OCI-LY7 (cell line): ENCODE measurements around the gene PLCD4. TPM values are rescaled to one million over a fixed set of nuclear protein-coding genes. Genes with fewer than 3 reads are reported as not detected.

ENCODE experiments used
- BruUV-seq: library from RNA; stranded (reverse); fragments of 400-500 nt; replicated peaks from 2 replicates; lab custom pipeline; 2021; lab: Mats Ljungman, UMichigan
- CTCF ChIA-PET: fragments of 300-600 bp; sonication (Branson Sonifier 250); formaldehyde crosslinking; loops from one replicate; lab custom pipeline; 2022; ENCODE audit warnings: antibody characterized with exemption; ENCODE audit not compliant: unreplicated experiment; lab: Charles Lee
- POLR2A ChIA-PET: fragments of 300-600 bp; sonication (Branson Sonifier 250); formaldehyde crosslinking; loops from one replicate; lab custom pipeline; 2022; ENCODE audit warnings: antibody characterized with exemption; lab: Charles Lee
- DNase-seq: peaks from one replicate; pipeline ENCODE4 v3.0.0-alpha.2; 2015; ENCODE audit warnings: low spot score
- H2AFZ ChIP-seq: fragments of 200-600 bp; sonication (generic), shearing (Covaris generic); 2 replicates; pipeline ENCODE4 v1.6.1; 2014; ENCODE audit warnings: mild to moderate bottlenecking, antibody characterized with exemption, low read length, moderate library complexity
- H3K27ac ChIP-seq: fragments of 200-600 bp; sonication (generic); 2 replicates; pipeline ENCODE4 v1.5.1; 2014; ENCODE audit warnings: mixed run types, low read depth, mild to moderate bottlenecking, moderate library complexity, low read length, inconsistent platforms; ENCODE audit not compliant: poor library complexity, severe bottlenecking
- H3K36me3 ChIP-seq: fragments of 200-600 bp; sonication (generic); 2 replicates; pipeline ENCODE4 v1.6.1; 2014; ENCODE audit warnings: mild to moderate bottlenecking, antibody characterized with exemption, low read length, moderate library complexity, mixed read lengths; ENCODE audit not compliant: insufficient read depth
- H3K4me1 ChIP-seq: fragments of 200-600 bp; sonication (generic); 2 replicates; pipeline ENCODE4 v1.5.1; 2014; ENCODE audit warnings: mild to moderate bottlenecking, low read length; ENCODE audit not compliant: insufficient read depth, poor library complexity, severe bottlenecking
- H3K4me2 ChIP-seq: fragments of 200-600 bp; sonication (generic); 2 replicates; pipeline ENCODE4 v1.6.1; 2014; ENCODE audit warnings: mild to moderate bottlenecking, low read length
- H3K4me3 ChIP-seq: fragments of 200-600 bp; sonication (generic); 2 replicates; pipeline ENCODE4 v1.5.1; 2014; ENCODE audit warnings: mild to moderate bottlenecking, low read depth, low read length; ENCODE audit not compliant: poor library complexity, severe bottlenecking
- H3K79me2 ChIP-seq: fragments of 200-600 bp; sonication (generic); 2 replicates; pipeline ENCODE4 v1.6.1; 2016; ENCODE audit warnings: low read depth, mild to moderate bottlenecking, low read length, moderate library complexity, mixed read lengths; ENCODE audit not compliant: insufficient read depth
- H3K9me2 ChIP-seq: fragments of 200-600 bp; sonication (generic); 2 replicates; pipeline ENCODE4 v1.6.1; 2016; ENCODE audit warnings: mild to moderate bottlenecking, low read length, mixed read lengths; ENCODE audit not compliant: insufficient read depth
- H3K9me3 ChIP-seq: fragments of 200-600 bp; sonication (generic); 2 replicates; pipeline ENCODE4 v1.6.1; 2014; ENCODE audit warnings: mild to moderate bottlenecking, mixed run types, low read length, mixed read lengths
- H4K20me1 ChIP-seq: fragments of 200-600 bp; sonication (generic); 2 replicates; pipeline ENCODE4 v1.6.1; 2014; ENCODE audit warnings: mild to moderate bottlenecking, antibody characterized with exemption, low read length, moderate library complexity, mixed read lengths; ENCODE audit not compliant: insufficient read depth
- EZH2phosphoT487 ChIP-seq: fragments of 200-600 bp; sonication (generic); IDR thresholded peaks from 2 replicates; pipeline ENCODE4 v1.6.1; 2018; ENCODE audit warnings: low read depth, borderline replicate concordance, mild to moderate bottlenecking, mixed run types, antibody characterized with exemption, low read length, moderate library complexity, mixed read lengths
- intact Hi-C: fragments of 100-400 bp; cut with micrococcal nuclease; formaldehyde crosslinking; loops from one replicate; pipeline ENCODE4 v1.10.0; 2022; ENCODE audit not compliant: unreplicated experiment
- total RNA-seq, 2 experiments: library from RNA; depleted of rRNA in 1 of 2; stranded (reverse); fragments of >200 nt in 1 of 2; shearing (Covaris generic) in 1 of 2; gene quantifications; 2 replicates each; pipeline ENCODE4 v1.2.3, GENCODE V29; 2014 to 2022
- TF ChIP-seq, protein P1 (sequence below): fragments of 200-600 bp; sonication (generic); conservative IDR thresholded peaks from 2 replicates; pipeline ENCODE4 v1.5.1; 2014; ENCODE audit warnings: mild to moderate bottlenecking, antibody characterized with exemption, low read length, moderate library complexity, mixed read lengths

PLCD4 gene
- total RNA-seq, 2 experiments from 2014 or later, result 0.25 to 0.48 TPM

DNA sequence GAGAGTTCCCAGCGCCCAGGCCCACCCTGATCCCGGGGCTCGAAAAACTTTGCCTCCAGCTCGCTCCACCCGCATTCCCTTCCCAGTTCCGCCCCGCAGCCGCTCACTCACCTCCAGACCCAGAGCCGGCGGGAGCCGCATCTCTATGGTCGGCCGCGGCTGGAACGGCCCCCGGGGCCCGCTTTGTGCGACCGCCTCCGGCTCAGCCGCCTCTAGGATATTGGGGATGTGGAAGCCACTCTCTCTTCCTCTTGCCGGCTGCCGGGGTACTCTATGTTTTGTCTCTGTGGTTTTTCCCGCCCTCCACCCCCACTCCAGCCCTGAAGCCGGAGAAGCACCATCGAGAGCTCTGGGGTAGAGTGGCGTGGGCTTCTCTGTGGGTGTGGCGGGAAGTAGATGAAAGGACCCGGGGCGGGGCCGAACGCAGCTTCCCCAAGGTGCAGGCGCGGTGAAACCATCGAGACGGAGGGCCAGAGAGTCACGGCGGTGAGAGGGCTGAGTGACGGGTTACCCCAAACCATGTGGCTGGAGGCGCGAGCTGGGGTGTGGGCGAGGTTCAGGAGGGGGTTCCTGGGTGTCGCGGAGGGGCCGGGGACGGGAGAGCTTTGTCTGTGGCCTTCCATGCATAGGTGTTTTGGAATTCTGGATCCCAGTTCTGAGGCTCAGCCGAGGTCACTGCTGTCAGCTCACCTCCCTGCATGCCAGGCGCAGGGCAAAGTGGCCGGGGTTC is 51.7 kb downstream of the PLCD4 start, which contains the start of the genes BCS1L and ZNF142:
Gene BCS1L (plus strand): TSS at position 426 of the 730 bp plus-strand sequence. CDS start 1,305 bp downstream, outside the sequence.
Gene ZNF142 (minus strand): TSS at position 366 of the 730 bp plus-strand sequence. CDS start 3,194 bp downstream, outside the sequence.
- Histone ChIP-seq H4K20me1 (peaks cover 5% of the 10 kb centered on the region; the same call in 1 of the 2 replicates), H3K4me1 (peaks cover 17% of the 10 kb centered on the region), H3K4me2 (peak within 1 kb of the TSS; percentile 81), H3K9me2 (no peaks in the 10 kb centered on the region), H3K4me3 (peak within 1 kb of the TSS; percentile 87), H3K9me3 (no peaks in the 10 kb centered on the region), H3K27ac (peak within 1 kb of the TSS; percentile 55), H2AFZ (peak within 1 kb of the TSS; percentile 80), H3K79me2 (peaks cover 48% of the 10 kb centered on the region), H3K36me3 (peaks cover 77% of the 10 kb centered on the region)
- intact Hi-C loops, result loop anchor here (1.0 to 5.0 kb wide), 4 partner anchors 12 to 188 kb away; partner anchors contain the start of genes CNOT9, TTLL4 and USP37
- no TSS peak for BruUV-seq
- TF ChIP-seq, protein P1, sequence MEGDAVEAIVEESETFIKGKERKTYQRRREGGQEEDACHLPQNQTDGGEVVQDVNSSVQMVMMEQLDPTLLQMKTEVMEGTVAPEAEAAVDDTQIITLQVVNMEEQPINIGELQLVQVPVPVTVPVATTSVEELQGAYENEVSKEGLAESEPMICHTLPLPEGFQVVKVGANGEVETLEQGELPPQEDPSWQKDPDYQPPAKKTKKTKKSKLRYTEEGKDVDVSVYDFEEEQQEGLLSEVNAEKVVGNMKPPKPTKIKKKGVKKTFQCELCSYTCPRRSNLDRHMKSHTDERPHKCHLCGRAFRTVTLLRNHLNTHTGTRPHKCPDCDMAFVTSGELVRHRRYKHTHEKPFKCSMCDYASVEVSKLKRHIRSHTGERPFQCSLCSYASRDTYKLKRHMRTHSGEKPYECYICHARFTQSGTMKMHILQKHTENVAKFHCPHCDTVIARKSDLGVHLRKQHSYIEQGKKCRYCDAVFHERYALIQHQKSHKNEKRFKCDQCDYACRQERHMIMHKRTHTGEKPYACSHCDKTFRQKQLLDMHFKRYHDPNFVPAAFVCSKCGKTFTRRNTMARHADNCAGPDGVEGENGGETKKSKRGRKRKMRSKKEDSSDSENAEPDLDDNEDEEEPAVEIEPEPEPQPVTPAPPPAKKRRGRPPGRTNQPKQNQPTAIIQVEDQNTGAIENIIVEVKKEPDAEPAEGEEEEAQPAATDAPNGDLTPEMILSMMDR, result no peak
- TF ChIP-seq EZH2phosphoT487, result no peak
- peak; percentile 93 for DNase-seq
- ChIA-PET CTCF (interaction anchor here (0.6 to 2.1 kb wide), 11 partner anchors 8 to 579 kb away, joined by 3 to 16 read pairs (median 8); partner anchors contain the start of genes RNF25, STK36 and USP37), POLR2A (interaction anchor here (0.6 to 5.4 kb wide), 13 partner anchors 11 to 622 kb away, joined by 3 to 55 read pairs (median 3); partner anchors contain the start of genes RNF25 and STK36)

DNA sequence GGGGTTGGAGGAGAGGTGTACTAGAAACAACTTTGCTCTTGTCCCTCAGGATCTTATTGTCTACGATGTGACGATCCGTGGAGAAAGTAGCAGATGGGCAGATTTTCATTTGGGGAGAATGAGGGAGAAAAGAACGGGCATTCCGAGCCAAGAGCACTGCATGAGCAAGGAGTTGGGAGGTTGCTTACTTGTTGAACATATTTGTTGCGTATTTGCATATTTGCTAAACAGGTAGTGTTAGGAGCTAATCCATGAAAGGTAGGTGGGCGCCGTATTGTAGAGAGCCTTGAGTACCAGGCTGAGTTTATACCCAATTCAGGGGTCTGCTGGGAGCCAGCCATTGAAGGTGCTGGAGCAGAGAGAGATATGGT is 52.3 kb downstream of the PLCD4 start:
- BruUV-seq, result TSS peak; percentile 83
- H3K79me2 ChIP-seq, result peaks cover 45% of the 10 kb centered on the region
- ChIA-PET CTCF (interaction anchor here (0.6 to 2.1 kb wide), 9 partner anchors 9 to 580 kb away, joined by 3 to 16 read pairs (median 12); partner anchors contain the start of genes RNF25, STK36 and USP37), POLR2A (interaction anchor here (0.5 to 5.4 kb wide), 12 partner anchors 11 to 610 kb away, joined by 3 to 55 read pairs (median 4); partner anchors contain the start of genes RNF25 and STK36)
- peak overlapping the region; percentile 14 for H3K27ac ChIP-seq
- intact Hi-C loops, result loop anchor here (1.0 to 5.0 kb wide), 4 partner anchors 11 to 187 kb away; partner anchors contain the start of genes CNOT9, TTLL4 and USP37
- no peaks in the 10 kb centered on the region for H3K9me3 ChIP-seq
- peaks cover 77% of the 10 kb centered on the region for H3K36me3 ChIP-seq
- no peak for DNase-seq
- H2AFZ ChIP-seq, result peak overlapping the region; percentile 80
- TF ChIP-seq, protein P1, result no peak
- TF ChIP-seq EZH2phosphoT487, result no peak
- peaks cover 5% of the 10 kb centered on the region; the same call in 1 of the 2 replicates for H4K20me1 ChIP-seq
- H3K4me2 ChIP-seq, result peak overlapping the region; percentile 81
- H3K9me2 ChIP-seq, result no peaks in the 10 kb centered on the region
- H3K4me3 ChIP-seq, result peak overlapping the region; percentile 87
- peaks cover 17% of the 10 kb centered on the region for H3K4me1 ChIP-seq
